GM12878 (cell line): ENCODE data around the gene PCDHGA2. TPM values are rescaled to one million over a fixed set of nuclear protein-coding genes. Genes with fewer than 3 reads are reported as not detected.

Source experiments
- ATAC-seq: fragments of 200-7000 bp; cut with Tn5 transposase; 3 replicates; pipeline ENCODE4 v1.9.1; 2020; ENCODE audit warnings: mild to moderate bottlenecking, moderate library complexity
- BruUV-seq: library from RNA; stranded (reverse); fragments of 400-500 nt; replicated peaks from 2 replicates; lab custom pipeline; 2021; lab: Mats Ljungman, UMichigan
- CTCF ChIA-PET: fragments of 300-600 bp; sonication (Branson Sonifier 250); formaldehyde crosslinking; extraction: SDS; loops from one replicate; lab custom pipeline; 2021; ENCODE audit warnings: inconsistent platforms; lab: Yijun Ruan, JAX
- POLR2A ChIA-PET: fragments of 350-600 bp; formaldehyde crosslinking; extraction: SDS; loops from one replicate; lab custom pipeline; 2021; ENCODE audit warnings: inconsistent platforms; lab: Charles Lee
- RAD21 ChIA-PET: fragments of 300-600 bp; sonication (Branson Sonifier 250); formaldehyde crosslinking; loops from one replicate; lab custom pipeline; 2023; ENCODE audit warnings: antibody characterized with exemption; ENCODE audit not compliant: unreplicated experiment; lab: Charles Lee
- SMC1A ChIA-PET: fragments of 300-600 bp; sonication (Branson Sonifier 250); formaldehyde crosslinking; loops from one replicate; lab custom pipeline; 2023; ENCODE audit not compliant: unreplicated experiment, uncharacterized antibody; lab: Charles Lee
- DNase-seq: peaks from one replicate; pipeline ENCODE4 v3.0.0-alpha.2; 2011; ENCODE audit warnings: low read depth, low spot score
- FAIRE-seq: peaks from 3 replicates; lab custom pipeline; 2011; peaks lifted over from hg19 to GRCh38; lab: Jason Lieb, UNC
- H2AFZ ChIP-seq: 2 replicates; pipeline ENCODE4 v1.6.0; 2011; ENCODE audit warnings: low read depth, low read length, control low read depth; ENCODE audit not compliant: control insufficient read depth
- H3K27ac ChIP-seq: 2 replicates; pipeline ENCODE4 v1.5.1; 2011; ENCODE audit warnings: control low read depth; ENCODE audit not compliant: control insufficient read depth, insufficient read depth
- H3K27me3 ChIP-seq, 2 experiments: replicated peaks in 1 of 2; 2 replicates each; pipeline versions ENCODE4 v1.6.0 to v1.6.1; 2011; ENCODE audit warnings: low read length in 1 of 2; ENCODE audit not compliant: control insufficient read depth in 2 of 2, insufficient read depth in 2 of 2
- H3K36me3 ChIP-seq, 2 experiments: 2 replicates each; pipeline ENCODE4 v1.5.1; 2011; ENCODE audit warnings: low read length in 1 of 2; ENCODE audit not compliant: control insufficient read depth in 2 of 2, insufficient read depth in 2 of 2
- H3K4me1 ChIP-seq: 2 replicates; pipeline ENCODE4 v1.6.1; 2011; ENCODE audit warnings: mild to moderate bottlenecking, low read length, moderate library complexity, mixed read lengths; ENCODE audit not compliant: control insufficient read depth, insufficient read depth
- H3K4me2 ChIP-seq: 2 replicates; pipeline ENCODE4 v1.6.0; 2011; ENCODE audit warnings: control low read depth; ENCODE audit not compliant: control insufficient read depth, insufficient read depth
- H3K4me3 ChIP-seq: fragments of 200-600 bp; sonication (generic); 2 replicates; pipeline ENCODE4 v1.5.1; 2016
- H3K79me2 ChIP-seq: 2 replicates; pipeline ENCODE4 v1.6.0; 2011; ENCODE audit warnings: low read length; ENCODE audit not compliant: control insufficient read depth, insufficient read depth
- H3K9ac ChIP-seq: 2 replicates; pipeline ENCODE4 v1.8.0; 2011; ENCODE audit warnings: low read length, control low read depth, mixed read lengths; ENCODE audit not compliant: control insufficient read depth, insufficient read depth
- H3K9me3 ChIP-seq: replicated peaks from 3 replicates; pipeline ENCODE4 v1.5.1; 2011; ENCODE audit warnings: mild to moderate bottlenecking, low read length; ENCODE audit not compliant: control insufficient read depth, insufficient read depth
- H4K20me1 ChIP-seq: 2 replicates; pipeline ENCODE4 v1.6.0; 2011; ENCODE audit not compliant: control insufficient read depth, insufficient read depth
- ELK1 ChIP-seq: IDR thresholded peaks from 2 replicates; pipeline ENCODE4 v1.6.1; 2012; ENCODE audit warnings: low read depth, low read length, improper control_type of control experiment
- NKRF ChIP-seq: fragments of 450-650 bp; conservative IDR thresholded peaks from 2 replicates; pipeline ENCODE4 v1.6.1; 2017; ENCODE audit warnings: mild to moderate bottlenecking, moderate library complexity
- ZNF24 ChIP-seq: fragments of 450-650 bp; IDR thresholded peaks from 2 replicates; pipeline ENCODE4 v1.6.1; 2017; ENCODE audit warnings: antibody characterized with exemption, mild to moderate bottlenecking
- whole genome bisulfite sequencing: methylation state at CpG from one replicate; pipeline ENCODE4 v1.1.6; 2016; ENCODE audit warnings: low lambda C conversion rate; ENCODE audit not compliant: insufficient replicate concordance, insufficient coverage; ENCODE audit errors: missing lambda C conversion rate; 5-methylcytosine and 5-hydroxymethylcytosine counted together
- in situ Hi-C: fragments of 300-500 bp; cut with MboI; formaldehyde crosslinking; loops from 9 replicates; pipeline ENCODE4 v1.14.3; 2018; ENCODE audit warnings: mixed read lengths
- intact Hi-C: fragments of 100-400 bp; cut with micrococcal nuclease; formaldehyde crosslinking; loops from one replicate; pipeline ENCODE4 v1.14.2; 2022; ENCODE audit not compliant: unreplicated experiment
- polyA plus RNA-seq, 11 experiments: library from polyadenylated mRNA; depleted of rRNA in 4 of 11; unstranded in 6 of 11; stranded (reverse) in 5 of 11; fragments of >200 nt; fragmentation: Nextera tagmentation in 4 of 11; fragmentation: Illumina TruSeq in 1 of 11; extraction: Ambion mirVana in 4 of 11; extraction: Trizol in 1 of 11; gene quantifications; 1 replicate in 1 of 11; 2 replicates in 10 of 11; pipeline versions ENCODE4 v1.2.1 to v1.2.3, GENCODE V29; 2011 to 2016; ENCODE audit warnings: inconsistent platforms in 2 of 11, missing spikeins in 2 of 11, low read depth in 1 of 11
- total RNA-seq, 4 experiments: library from RNA; depleted of rRNA in 3 of 4; stranded (reverse); fragments of >200 nt in 3 of 4; fragmentation: Illumina TruSeq in 1 of 4; extraction: Trizol in 1 of 4; gene quantifications; 2 replicates each; pipeline versions ENCODE4 v1.2.1 to v1.2.3, GENCODE V29; 2013 to 2021

Gene PCDHGA2
- total and polyA plus RNA-seq, 10 of the 15 experiments (the other 5 are each of a cell fraction or from before 2014, with no cell fraction given), result 0.03 to 0.11 (median 0.05) TPM; not detected in 4

DNA sequence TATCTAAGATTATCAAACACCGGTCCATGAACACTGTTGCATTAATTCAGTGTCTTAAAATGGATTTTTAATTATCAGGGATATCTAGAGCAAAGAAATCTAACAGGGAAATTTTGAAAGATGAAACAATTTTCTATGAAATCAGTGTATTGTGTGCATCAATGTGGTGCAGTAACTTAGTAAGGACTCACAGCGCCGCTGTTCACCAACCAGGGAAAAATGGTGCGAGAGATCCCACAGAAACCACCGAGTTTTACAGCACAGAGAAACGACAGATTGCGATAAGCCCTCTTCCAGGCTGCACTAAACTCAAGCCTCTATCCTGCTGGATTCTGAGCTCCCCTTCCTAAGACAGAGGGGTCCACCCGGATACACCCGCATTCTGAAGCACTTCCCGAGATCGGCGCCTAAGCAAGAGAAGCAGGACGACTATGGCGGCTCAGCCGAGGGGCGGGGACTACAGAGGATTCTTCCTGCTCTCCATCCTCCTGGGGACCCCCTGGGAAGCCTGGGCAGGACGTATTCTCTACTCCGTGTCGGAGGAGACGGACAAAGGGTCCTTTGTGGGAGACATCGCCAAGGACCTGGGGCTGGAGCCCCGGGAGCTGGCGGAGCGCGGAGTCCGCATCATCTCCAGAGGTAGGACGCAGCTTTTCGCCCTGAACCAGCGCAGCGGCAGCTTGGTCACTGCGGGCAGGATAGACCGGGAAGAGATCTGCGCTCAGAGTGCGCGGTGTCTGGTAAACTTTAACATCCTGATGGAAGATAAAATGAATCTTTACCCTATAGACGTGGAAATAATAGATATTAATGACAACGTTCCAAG is 44.1 kb downstream of the PCDHGA2 start, which contains the start of gene PCDHGA7:
Gene PCDHGA7 (plus strand): TSS at position 274 of the 826 bp plus-strand sequence. CDS start 158 bp downstream, at position 432.
- ChIA-PET RAD21 (no interaction called here), POLR2A (no interaction called here), SMC1A (no interaction called here), CTCF (interaction anchor here (0.8 to 1.5 kb wide), 2 partner anchors 9 to 175 kb away, joined by 3 read pairs; no protein-coding TSS in a partner anchor)
- no peaks in the 10 kb centered on the region; the same call in 2 of the 3 replicates for H3K9me3 ChIP-seq
- H2AFZ ChIP-seq, result no peak within 1 kb of the TSS
- TF ChIP-seq ELK1 (no peak), NKRF (no peak), ZNF24 (no peak)
- no peak within 1 kb of the TSS for H3K27ac ChIP-seq
- no peak for FAIRE-seq
- WGBS, result 13% methylated on average over 37 of the region's 37 CpGs
- H3K27me3 ChIP-seq, result no peaks in the 10 kb centered on the region
- no peak within 1 kb of the TSS for H3K9ac ChIP-seq
- DNase-seq, result no peak
- ATAC-seq, result no peak
- H4K20me1 ChIP-seq, result no peaks in the 10 kb centered on the region
- H3K4me2 ChIP-seq, result no peak within 1 kb of the TSS
- intact Hi-C loops, result no loop called here
- H3K79me2 ChIP-seq, result no peaks in the 10 kb centered on the region
- H3K4me1 ChIP-seq, result no peaks in the 10 kb centered on the region
- no peaks in the 10 kb centered on the region for H3K36me3 ChIP-seq
- in situ Hi-C loops, result no loop called here
- no TSS peak for BruUV-seq
- H3K4me3 ChIP-seq, result no peak within 1 kb of the TSS
